ENCODE measurements around the gene HHIP.

Gene HHIP

DNA sequence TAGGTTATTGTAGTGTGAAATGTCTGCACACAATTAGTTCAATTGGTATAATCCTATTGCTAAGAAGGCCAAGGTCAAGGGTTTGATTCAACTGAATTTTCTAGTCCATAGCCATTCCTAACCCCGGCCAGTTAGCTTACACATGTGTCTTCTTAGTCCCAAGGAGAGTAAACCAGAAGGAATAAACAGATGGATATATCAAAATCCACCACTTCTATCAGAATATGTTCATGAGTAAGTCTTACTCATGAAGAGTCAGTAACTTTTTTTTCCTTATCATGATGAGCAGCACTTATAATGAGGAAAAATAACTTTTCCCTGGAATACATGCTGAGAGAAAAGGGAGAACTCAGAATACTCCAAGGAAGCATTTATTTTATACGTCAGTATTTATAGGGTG, 9.5 kb downstream of the HHIP start:
- DNase-seq (ENCODE audit: low read depth): no peak

GRCh38 chr4:144656850-144657249, 10.9 kb downstream of the HHIP start:
- no peak for DNase-seq (ENCODE audit: low read depth)

- DNase-seq (ENCODE audit: low read depth): no peak
Measured at GRCh38 chr4:144658015-144658567, 12.1 kb downstream of the HHIP start.

- no peak for DNase-seq (ENCODE audit: low read depth)
Measured at GRCh38 chr4:144658903-144659302, 12.9 kb downstream of the HHIP start.

GRCh38 chr4:144659447-144659846, 13.5 kb downstream of the HHIP start:
- no peak for DNase-seq (ENCODE audit: low read depth)

DNA sequence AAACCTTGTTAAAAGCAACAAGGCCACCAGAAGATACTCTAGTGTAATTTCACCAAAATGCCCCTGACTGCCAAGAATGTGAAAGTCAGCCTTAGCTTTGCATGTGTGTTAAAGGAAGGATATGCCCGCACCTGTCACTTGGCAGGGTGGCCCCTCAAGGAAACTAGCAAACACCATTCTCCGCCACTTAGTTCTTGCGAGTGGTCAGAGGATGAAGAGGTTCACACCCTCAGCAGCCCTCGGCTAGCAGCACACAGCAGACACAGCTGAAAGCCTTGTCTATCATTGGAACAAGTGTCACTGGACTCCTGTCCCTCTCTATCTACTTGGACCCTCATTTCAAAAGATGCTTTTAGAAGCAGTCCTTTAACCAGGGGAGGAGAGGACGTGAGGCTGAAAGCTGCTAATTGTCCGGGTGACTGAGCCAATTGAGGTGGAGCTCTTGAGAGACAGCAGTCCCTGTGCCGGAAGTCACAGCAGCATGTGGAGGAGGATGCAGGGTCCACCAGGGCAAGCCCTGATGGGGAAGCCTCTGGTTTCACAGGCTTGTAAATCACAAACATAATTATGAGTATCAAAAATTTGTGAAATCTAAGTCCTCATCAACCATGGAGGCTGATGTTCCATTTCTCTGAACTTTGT, 18.0 kb downstream of the HHIP start:
- no peak for DNase-seq (ENCODE audit: low read depth)

GRCh38 chr4:144666539-144667175, 20.7 kb downstream of the HHIP start:
- DNase-seq (ENCODE audit: low read depth): no peak

- no peak for DNase-seq (ENCODE audit: low read depth)
Measured at GRCh38 chr4:144667500-144667899, 21.5 kb downstream of the HHIP start.

GRCh38 chr4:144670776-144671175, 24.8 kb downstream of the HHIP start:
- DNase-seq (ENCODE audit: low read depth): no peak

GRCh38 chr4:144674711-144675110, 28.8 kb downstream of the HHIP start:
- no peak for DNase-seq (ENCODE audit: low read depth)

GRCh38 chr4:144681806-144682205, 35.9 kb downstream of the HHIP start:
- no peak for DNase-seq (ENCODE audit: low read depth)

DNA sequence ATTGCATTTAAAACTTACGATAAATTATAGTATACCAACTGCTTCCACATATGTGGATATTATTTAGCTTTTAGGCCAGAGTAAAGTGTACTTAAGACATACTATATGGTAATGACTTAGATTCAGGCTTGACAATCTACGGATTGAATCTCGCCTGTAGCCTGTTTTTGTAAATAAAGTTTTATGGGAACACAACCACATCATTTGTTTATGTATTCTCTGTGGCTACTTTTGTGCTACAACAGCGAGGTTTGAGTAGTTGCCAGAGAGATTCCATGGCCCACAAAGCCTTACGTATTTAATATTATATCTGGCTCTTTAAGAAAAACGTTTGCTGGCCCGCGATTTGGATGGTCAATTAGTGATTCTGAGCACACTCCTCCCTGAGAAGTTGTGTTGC, 37.6 kb downstream of the HHIP start:
- DNase-seq (ENCODE audit: low read depth): no peak

- DNase-seq (ENCODE audit: low read depth): no peak
Measured at GRCh38 chr4:144685911-144686310, 40.0 kb downstream of the HHIP start.

DNA sequence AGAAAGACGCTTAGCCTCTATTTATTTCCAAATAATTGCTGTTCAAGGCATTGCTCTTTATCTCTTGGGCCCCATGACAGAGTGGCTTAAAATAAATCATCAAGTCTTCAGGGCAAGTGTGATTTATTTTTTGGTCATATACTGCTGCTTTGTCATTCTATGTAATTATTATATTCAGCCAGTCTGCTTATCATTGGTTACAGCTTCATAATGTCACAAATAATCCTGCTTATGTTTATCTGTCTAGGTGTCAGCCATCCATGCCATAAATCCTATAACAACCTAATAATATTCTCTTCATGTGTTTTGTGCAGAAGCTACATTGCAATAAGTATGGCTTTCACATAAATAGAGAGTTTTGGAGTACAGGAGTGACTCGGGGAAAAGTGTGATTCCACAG, 41.0 kb downstream of the HHIP start:
- no peak for DNase-seq (ENCODE audit: low read depth)

- no peak for DNase-seq (ENCODE audit: low read depth)
Measured at GRCh38 chr4:144687466-144687865, 41.5 kb downstream of the HHIP start.

DNA sequence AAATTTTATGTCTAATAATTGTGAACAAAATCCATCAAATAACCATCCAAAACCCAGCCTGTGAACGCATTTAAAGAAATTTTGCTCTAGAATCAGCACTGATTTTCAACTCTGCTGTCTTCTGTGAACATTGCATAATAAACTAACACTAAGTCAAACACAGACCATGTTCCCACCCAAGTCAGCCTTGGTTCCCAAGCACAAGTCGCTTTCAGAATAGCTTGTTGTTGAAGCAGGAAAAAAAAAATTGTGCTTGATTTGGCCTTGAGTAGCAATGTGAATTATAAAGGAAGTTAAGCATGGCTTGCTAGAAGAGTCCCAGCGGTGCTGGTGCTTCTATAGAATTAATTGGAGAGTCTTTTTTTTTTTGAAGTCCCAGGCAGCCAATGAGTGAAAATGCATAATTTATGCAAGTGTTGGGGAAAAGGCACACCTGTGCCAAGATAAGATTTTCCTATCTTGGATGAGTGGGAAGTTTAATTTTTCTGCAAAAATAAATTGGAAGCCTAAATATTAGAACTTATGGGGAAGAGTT, 42.1 kb downstream of the HHIP start:
- no peak for DNase-seq (ENCODE audit: low read depth)

- no peak for DNase-seq (ENCODE audit: low read depth)
Measured at GRCh38 chr4:144689125-144689524, 43.2 kb downstream of the HHIP start.

DNA sequence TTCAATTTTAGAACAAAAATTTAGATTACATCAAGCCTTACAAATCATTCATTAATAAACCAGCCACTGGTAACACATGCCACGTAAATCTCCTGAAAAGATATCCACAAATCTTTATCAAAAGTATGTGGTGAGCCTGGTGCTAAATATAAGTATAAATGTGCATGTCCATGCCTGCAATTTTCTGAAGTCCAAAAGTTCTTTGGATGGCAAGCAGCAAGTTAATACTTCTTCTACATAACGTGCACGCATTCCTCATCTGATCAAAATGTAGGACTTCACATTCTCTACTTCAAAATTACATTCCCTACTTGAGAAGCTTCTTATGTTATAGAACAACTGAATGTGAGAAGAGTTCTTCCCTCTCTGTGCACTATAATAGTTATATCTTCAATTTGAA, 49.8 kb downstream of the HHIP start:
- no peak for DNase-seq (ENCODE audit: low read depth)

DNA sequence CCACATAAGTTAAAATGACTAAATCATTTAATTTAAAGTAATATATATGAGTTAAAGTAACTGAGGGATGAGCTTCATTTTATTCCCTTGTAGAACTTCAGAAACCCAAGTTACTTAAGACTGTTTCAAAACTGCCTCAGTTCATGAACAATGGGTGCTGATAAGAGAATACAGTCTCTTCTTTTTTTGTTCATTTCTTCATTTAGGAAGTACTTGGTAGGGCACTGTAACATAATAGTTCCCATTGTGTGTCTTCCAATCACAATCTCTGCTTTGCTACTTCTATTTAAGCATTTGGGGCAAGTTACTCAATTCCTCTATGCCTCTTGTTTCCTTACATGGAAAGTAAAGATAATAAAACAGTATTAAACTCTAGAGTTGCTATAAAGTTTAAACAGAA, 50.4 kb downstream of the HHIP start:
- DNase-seq (ENCODE audit: low read depth): no peak

- DNase-seq (ENCODE audit: low read depth): no peak
Measured at GRCh38 chr4:144699565-144699964, 53.6 kb downstream of the HHIP start.

DNA sequence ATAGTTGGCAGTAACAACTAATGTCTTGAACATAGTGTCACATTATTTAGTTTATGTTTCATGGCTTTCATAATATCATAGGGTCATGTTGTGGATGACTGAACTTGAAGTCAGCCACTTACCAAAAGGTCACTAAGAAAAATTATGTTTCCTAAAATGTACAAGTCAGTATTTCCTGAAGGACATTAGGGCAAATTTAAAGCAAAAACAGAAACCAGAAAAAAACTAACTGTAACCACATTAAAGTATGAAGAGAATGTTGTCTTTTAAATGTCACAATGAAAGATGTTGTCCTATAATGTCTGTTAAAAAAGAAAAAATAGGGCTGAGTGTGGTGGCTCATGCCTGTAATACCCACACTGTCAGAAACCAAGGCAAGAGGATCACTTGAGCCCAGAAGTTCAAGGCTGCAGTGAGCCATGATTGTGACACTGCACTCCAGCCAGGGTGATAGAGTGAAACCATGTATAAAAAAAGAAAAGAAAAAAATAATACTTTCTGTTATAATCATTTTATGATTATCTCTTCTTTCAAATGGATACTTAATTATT, 55.8 kb downstream of the HHIP start:
- no peak for DNase-seq (ENCODE audit: low read depth)

DNA sequence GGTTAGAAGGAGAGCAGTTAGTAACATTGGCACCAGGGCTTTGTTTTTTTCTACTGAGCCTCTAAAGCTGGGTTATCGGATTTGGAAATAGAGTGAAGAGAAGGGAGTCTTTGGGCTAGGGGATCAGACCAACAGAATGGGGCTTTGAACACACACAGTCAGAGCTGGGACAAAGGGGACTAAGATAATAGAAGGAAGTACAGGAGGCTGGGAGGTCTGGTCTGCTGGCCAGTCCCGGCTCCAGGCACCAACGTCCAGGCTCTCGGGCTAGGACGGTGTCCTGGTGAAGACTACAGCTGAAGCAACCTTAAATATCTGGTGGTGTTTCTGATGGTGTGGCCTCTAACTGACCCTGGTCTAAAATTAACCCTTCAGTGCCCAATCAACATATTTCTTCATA, 57.5 kb downstream of the HHIP start:
- DNase-seq (ENCODE audit: low read depth): no peak

All from T follicular helper cell (primary cell).